ENCODE results near the gene SASH1. TPM values are rescaled to one million over a fixed set of nuclear protein-coding genes. Genes with fewer than 3 reads are reported as not detected.

The SASH1 gene
- total and polyA plus RNA-seq, 2 of the 8 experiments (the other 6 are each of a cell fraction or from before 2014, with no cell fraction given), result 6.0 to 20.2 TPM

GRCh38 chr6:148407372-148407771, 64.7 kb downstream of the SASH1 start:
- H4K91ac ChIP-seq (replicated peaks; ENCODE audit: insufficient read length, low read length), result no peak overlapping the region
- FAIRE-seq, result no peak
- no peak overlapping the region for H3K4me3 ChIP-seq (ENCODE audit: extremely low read depth in 1 of 4, insufficient read depth in 2 of 4, low read depth in 3 of 4, low read length in 4 of 4)
- H2BK15ac ChIP-seq (ENCODE audit: low read length), result no peak overlapping the region
- H3K79me2 ChIP-seq (ENCODE audit: control insufficient read depth in 1 of 2, insufficient read depth in 2 of 2, low read length in 2 of 2), result peaks cover 0 to 11% of the 10 kb centered on the region in 2 experiments; a peak in 1 of 4 replicates
- H2BK20ac ChIP-seq (ENCODE audit: low read length), result no peak overlapping the region
- H3K56ac ChIP-seq (replicated peaks; ENCODE audit: insufficient read length, low read depth, low read length), result no peak overlapping the region
- WGBS, 2 experiments (ENCODE audit: extremely low coverage in 1 of 2, insufficient coverage in 1 of 2, insufficient read length in 1 of 2, insufficient replicate concordance in 2 of 2, low coverage in 1 of 2, low lambda C conversion rate in 2 of 2, missing lambda C conversion rate in 1 of 2), result 95% methylated on average over 7 of the region's 7 CpGs; no CpG with 5 or more reads in 1 of the 2 experiments
- H3K36me3 ChIP-seq (ENCODE audit: control insufficient read depth in 2 of 4, insufficient read depth in 4 of 4, low read length in 3 of 4), result no peaks in the 10 kb centered on the region
- POLR2A ChIA-PET (ENCODE audit: partially characterized antibody), result interaction anchor here (0.6 kb wide), 1 partner anchor 196 kb away, joined by 3 read pairs; no protein-coding TSS in a partner anchor
- H3K4me2 ChIP-seq (ENCODE audit: insufficient read depth in 1 of 2, low read depth in 2 of 2, low read length in 2 of 2), result no peak overlapping the region
- CTCF ChIA-PET (ENCODE audit: partially characterized antibody), result interaction anchor here (0.6 to 1.3 kb wide), 6 partner anchors 8 to 61 kb away, joined by 3 to 5 read pairs (median 3); no protein-coding TSS in a partner anchor
- no peak overlapping the region for H3K4ac ChIP-seq (replicated peaks; ENCODE audit: insufficient read length, low read depth, low read length)
- no peak overlapping the region for H3K18ac ChIP-seq (ENCODE audit: extremely low read depth, low read length)
- no peak overlapping the region for H2BK12ac ChIP-seq (ENCODE audit: low read depth, low read length)
- H3K27me3 ChIP-seq (replicated peaks in 1 of 4; ENCODE audit: control insufficient read depth in 3 of 4, extremely low read depth in 1 of 4, insufficient read depth in 3 of 4, low read length in 3 of 4), result no peaks in the 10 kb centered on the region
- H3K27ac ChIP-seq (ENCODE audit: low read depth, low read length), result no peak overlapping the region
- peaks cover 1 to 4% of the 10 kb centered on the region in 2 experiments for H4K20me1 ChIP-seq (replicated peaks in 1 of 2; ENCODE audit: control insufficient read depth in 1 of 2, insufficient read depth in 2 of 2, low read length in 2 of 2)
- no peak overlapping the region for H2BK5ac ChIP-seq (ENCODE audit: low read depth, low read length)
- no peaks in the 10 kb centered on the region for H3K9me3 ChIP-seq (ENCODE audit: insufficient read depth in 2 of 2, low read depth in 1 of 2, low read length in 1 of 2)
- H2AK5ac ChIP-seq (ENCODE audit: low read depth, low read length), result no peak overlapping the region
- peaks cover 2% of the 10 kb centered on the region; the same call in 1 of the 2 replicates for H3K79me1 ChIP-seq (ENCODE audit: low read depth, low read length)
- H3K9ac ChIP-seq (replicated peaks in 1 of 4; ENCODE audit: extremely low read depth in 1 of 4, low read depth in 3 of 4, low read length in 3 of 4), result no peak overlapping the region
- no peak overlapping the region for H2BK120ac ChIP-seq (replicated peaks; ENCODE audit: low read depth, low read length)
- H4K5ac ChIP-seq (ENCODE audit: insufficient read length, low read depth, low read length), result no peak overlapping the region
- H3K23me2 ChIP-seq (ENCODE audit: low read depth, low read length), result no peaks in the 10 kb centered on the region
- DNase-seq (ENCODE audit: low read depth in 1 of 2, low spot score in 2 of 2), result no peak
- peaks cover under 1 to 12% (median 4%) of the 10 kb centered on the region in 4 experiments; a peak in 5 of 7 replicates for H3K4me1 ChIP-seq (replicated peaks in 1 of 4; ENCODE audit: control insufficient read depth in 3 of 4, insufficient read depth in 4 of 4, low read length in 3 of 4)
- no peak overlapping the region for H2AFZ ChIP-seq (ENCODE audit: low read length)
- no peak overlapping the region for H4K8ac ChIP-seq (ENCODE audit: extremely low read depth, insufficient read depth, low read length)
- no peak overlapping the region for H3K14ac ChIP-seq (ENCODE audit: insufficient read length)
- no peak overlapping the region for H3K23ac ChIP-seq (ENCODE audit: insufficient read length)
- TF ChIP-seq FOSL1 (IDR thresholded peaks at IDR 0.05; ENCODE audit: insufficient read depth, low read depth, low read length), result no peak
- no peak for TF ChIP-seq NRF1 (IDR thresholded peaks at IDR 0.05; ENCODE audit: low read depth, low read length)
- no peak for TF ChIP-seq CTCF (IDR thresholded peaks at IDR 0.05; ENCODE audit: control extremely low read depth in 1 of 3, insufficient read depth in 1 of 3, low read depth in 1 of 3, low read length in 3 of 3)
- TF ChIP-seq SAP30 (IDR thresholded peaks at IDR 0.05; ENCODE audit: insufficient read depth, insufficient replicate concordance, low read length), result no peak
- TF ChIP-seq HDAC2 (IDR thresholded peaks at IDR 0.05; ENCODE audit: borderline replicate concordance in 1 of 2, low read depth in 2 of 2, low read length in 2 of 2), result no peak
- TF ChIP-seq SP4 (IDR thresholded peaks at IDR 0.05; ENCODE audit: low read length), result no peak
- no peak for TF ChIP-seq BRCA1 (IDR thresholded peaks at IDR 0.05; ENCODE audit: low read depth, low read length)
- no peak for TF ChIP-seq EGR1 (IDR thresholded peaks at IDR 0.05; ENCODE audit: borderline replicate concordance, low read depth, low read length)
- TF ChIP-seq SUZ12 (IDR thresholded peaks at IDR 0.05; ENCODE audit: low read length), result no peak
- TF ChIP-seq RAD21 (IDR thresholded peaks at IDR 0.05 in 1 of 2, conservative IDR thresholded peaks at IDR 0.05 in 1 of 2; ENCODE audit: low read depth in 2 of 2, low read length in 2 of 2), result no peak

Data from H1 (cell line).